ENCODE data around the gene AOC2.
"Not testable (repeated sequence)": the region's sequence is repeated elsewhere in the genome, so short reads cannot be mapped to it uniquely, and the experiment has no call there.

The AOC2 gene

DNA sequence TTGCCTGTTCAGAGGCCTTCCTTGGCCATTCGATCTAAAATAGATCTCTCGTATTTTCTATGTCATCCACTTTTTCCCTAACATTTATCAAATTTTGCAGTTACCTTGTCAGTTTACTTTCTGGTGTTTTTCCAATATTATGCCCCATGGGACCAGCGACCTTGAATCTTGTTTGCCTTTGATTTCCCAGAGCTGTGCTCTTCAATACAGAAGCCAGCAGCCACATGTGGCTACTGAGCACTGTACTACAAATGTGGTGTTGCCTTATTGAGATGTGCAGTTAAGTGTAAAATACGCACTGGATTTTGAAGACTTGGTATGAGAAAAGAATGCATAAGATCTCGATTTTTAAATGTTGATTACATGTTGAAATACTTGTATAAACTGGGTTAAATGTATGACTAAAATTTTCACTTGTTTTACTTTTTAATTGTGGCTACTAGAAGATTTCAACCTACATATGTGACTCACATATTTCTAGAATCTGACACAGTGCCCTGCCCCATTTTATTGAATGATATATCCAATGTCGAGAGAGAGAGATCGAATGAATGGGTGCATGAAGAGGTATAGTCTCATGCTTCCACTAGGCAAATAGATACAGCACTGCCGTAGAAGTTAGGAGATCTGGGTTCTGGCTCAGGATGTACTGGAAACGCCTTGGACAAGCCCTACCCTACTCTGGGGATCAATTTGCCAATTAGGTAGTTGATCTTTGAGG is 12.0 kb upstream of the AOC2 start:
- DNase-seq: no peak

DNA sequence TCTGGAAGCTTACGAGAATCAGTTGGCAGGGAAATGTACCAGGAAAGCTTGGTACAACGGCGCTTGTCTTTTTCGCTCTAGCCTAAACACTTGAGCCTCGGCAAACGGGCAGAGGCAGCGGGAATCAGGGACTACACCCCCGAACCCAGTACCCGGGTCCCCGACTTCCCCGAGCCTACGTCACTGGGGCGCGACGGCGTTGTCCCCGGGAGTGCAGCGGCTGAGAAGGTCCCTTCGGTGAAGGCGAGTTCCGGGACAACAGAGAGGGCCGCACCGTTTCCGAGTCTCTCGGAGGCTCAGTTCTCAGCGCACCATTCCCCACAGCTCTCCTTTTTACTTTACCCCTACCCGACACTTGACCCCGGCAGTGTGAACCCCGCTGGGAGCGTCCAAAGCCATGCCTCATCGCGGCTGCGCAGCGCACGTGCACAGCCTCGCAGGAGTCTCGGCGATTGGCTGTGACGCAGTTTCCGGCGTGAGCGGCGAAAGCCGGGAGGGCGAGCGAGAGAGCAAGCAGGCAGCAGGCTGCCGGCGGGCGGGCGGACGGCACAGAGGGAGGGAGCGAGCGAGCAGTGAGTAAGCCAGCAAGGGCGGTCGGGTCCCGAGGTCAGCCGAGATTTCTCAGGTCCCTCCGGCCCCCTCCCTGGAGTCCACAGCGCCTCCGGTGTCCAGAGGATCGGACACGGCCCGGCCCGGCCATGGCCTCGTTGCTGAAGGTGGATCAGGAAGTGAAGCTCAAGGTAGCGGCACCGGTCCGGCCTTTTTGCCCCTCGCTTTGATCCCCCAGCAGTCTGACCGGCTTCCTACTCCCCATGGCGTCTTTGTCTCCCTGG is 11.2 kb upstream of the AOC2 start, which contains the start of gene PSME3:
Gene PSME3, plus strand, starts transcription at position 464 of the 833 bp plus-strand sequence. Its CDS starts 235 bp downstream, at position 699.
- peak; percentile 97 for DNase-seq

DNA sequence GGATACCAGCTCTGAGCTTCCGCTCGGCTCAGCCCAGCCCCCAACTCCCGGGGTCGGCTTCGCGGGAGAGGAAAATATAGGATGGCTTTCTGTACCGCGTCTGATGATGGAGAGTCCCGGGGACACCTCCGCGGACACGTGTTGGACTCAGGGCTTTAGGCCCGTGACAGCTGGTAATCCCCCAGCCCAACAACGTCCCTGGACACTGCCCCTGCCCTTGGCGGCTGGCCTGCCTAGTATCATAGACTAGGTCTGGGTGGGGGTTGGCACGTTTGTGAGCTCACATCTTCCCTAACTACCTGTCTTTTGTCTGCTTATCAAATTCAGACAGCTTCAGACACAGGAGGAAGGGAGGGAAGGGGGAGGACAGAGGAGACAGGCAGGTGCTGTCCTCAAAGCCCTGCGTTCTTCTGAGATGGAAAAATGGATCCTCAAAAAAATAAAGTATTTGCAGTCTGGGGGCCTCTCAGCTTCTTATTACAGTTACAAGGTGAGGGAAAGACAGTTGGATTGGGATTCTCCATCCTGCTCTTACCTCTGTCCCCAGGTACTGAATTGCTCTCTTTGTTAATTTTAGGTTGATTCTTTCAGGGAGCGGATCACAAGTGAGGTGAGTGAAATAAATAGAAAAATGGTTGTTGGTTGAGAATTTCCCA is 10.5 kb upstream of the AOC2 start:
- DNase-seq: no peak

DNA sequence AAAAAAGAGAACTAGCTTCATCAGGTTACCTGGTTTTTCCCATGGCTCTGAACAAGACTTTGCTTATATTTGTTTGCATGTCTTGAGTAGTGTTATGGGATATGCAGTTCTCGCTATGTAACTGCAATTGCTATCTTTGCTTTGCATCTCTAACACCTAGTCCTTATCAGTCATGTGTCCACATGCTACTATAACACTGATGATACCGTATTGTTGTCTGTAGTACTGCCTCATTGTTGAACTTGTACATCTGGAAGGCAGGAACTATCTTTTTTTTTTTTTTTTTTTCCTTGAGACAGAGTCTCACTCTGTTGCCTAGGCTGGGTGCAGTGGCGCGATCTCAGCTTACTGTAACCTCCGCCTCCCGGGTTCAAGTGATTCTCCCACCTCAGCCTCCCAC is 8.6 kb upstream of the AOC2 start:
- no peak for DNase-seq

DNA sequence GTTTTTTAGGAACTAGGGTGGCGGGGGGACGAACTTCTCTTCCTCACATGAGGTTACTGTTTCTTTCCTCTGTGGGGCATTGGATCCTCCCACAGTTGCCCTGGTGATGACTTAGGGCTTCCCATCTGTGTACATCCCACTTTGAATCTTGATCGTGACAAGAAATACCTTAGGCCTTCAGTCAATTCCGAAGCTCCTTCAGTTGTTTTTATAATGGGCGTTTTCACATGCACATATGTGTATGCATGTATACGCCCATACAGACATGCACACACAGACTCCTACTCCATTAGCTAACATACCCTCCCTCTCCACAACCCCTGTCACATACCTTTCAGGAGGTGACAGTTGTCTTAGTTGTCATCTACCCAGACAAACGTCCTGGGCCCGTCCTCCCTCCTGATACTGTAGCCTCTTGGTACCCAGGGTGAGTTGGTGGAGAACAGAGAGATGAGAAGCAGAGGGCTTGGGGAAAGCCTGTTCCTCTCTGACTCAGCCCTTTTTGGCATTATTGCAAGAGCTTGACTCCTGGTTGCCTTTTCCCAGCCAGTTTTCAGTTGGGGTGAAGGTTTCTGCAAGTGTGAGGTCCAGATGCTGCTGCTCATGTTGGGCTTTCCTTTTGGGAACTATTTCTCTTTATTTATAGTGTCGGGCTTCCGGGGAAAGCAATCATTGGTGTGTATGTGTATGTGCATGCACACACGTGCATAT is 2.2 kb upstream of the AOC2 start:
- DNase-seq: no peak

DNA sequence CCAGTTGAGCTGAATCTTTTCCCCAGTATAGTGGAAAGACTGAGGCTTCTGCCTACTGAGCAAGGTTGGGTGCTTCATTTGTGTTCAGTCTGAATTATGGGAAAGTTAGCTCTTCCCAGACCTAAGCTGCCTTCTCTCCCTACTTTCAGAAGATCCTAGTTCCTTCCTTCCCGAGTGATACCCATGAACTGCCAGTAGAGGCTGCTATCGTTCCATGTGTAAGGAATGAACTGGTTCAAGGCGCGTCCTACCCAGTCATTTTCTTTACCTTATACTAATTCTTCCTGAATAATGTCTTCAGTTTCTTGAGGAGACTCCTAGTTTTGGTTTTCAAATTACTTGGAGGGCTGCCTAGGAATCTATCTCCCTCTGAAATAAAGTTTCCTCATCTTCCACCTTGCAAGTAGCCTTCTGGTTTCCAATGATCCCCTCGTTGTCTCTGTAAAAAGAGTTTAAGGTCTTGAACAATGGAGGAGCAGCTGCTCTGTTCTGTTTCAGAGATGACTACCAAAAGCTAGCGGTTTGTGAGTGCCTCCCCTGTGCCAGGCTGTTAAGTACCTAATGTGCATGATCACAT is 934 bp upstream of the AOC2 start:
- peak; percentile 79 for DNase-seq

DNA sequence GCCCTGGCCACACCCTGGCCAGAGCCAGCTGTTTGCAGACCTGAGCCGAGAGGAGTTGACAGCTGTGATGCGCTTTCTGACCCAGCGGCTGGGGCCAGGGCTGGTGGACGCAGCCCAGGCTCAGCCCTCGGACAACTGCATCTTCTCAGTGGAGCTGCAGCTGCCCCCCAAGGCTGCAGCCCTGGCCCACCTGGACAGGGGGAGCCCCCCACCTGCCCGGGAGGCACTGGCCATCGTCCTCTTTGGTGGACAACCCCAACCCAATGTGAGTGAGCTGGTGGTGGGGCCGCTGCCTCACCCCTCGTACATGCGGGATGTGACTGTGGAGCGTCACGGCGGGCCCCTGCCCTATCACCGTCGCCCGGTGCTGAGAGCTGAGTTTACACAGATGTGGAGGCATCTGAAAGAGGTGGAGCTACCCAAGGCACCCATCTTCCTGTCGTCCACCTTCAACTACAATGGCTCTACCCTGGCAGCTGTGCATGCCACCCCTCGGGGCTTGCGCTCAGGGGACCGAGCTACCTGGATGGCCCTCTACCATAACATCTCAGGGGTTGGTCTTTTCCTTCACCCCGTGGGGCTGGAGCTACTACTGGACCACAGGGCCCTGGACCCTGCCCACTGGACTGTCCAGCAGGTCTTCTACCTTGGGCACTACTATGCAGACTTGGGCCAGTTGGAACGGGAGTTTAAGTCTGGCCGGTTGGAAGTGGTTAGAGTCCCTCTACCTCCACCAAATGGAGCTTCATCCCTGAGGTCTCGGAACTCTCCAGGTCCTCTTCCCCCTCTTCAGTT is 578 bp downstream of the AOC2 start:
- DNase-seq: no peak

DNA sequence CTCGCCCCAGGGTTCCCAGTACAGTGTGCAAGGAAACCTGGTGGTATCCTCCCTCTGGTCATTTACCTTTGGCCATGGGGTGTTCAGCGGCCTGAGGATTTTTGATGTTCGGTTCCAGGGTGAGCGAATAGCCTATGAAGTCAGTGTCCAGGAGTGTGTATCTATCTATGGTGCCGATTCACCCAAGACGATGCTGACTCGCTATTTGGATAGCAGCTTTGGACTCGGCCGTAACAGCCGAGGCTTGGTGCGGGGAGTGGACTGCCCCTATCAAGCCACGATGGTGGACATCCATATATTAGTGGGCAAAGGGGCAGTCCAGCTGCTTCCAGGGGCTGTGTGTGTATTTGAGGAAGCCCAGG is 1.2 kb downstream of the AOC2 start:
- peak; percentile 42 for DNase-seq

DNA sequence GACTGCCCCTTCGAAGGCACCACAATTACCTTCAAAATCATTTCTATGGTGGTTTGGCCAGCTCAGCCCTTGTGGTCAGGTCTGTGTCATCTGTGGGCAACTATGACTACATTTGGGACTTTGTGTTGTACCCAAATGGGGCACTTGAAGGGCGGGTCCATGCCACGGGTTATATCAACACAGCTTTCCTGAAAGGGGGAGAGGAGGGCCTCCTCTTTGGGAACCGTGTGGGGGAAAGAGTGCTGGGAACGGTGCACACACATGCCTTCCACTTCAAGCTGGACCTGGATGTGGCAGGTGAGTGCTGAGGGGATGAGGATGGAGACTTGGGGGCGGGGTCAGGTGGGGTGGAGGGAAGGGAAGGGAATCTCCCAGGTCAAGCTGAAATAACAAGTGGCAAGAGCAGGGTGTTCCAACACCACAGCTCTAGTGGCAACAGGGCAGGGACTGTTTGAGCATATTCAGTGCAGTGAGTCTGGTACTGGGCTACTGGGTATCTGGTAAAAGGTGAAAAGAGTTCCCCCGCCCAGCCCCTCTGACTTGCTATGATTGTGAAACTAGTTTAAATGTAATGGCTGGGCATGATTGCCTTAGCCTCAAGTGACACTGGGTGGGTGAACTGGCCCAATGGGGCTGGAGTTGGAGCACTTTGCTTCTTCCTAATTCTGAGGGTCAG is 1.7 kb downstream of the AOC2 start:
- peak; percentile 51 for DNase-seq

DNA sequence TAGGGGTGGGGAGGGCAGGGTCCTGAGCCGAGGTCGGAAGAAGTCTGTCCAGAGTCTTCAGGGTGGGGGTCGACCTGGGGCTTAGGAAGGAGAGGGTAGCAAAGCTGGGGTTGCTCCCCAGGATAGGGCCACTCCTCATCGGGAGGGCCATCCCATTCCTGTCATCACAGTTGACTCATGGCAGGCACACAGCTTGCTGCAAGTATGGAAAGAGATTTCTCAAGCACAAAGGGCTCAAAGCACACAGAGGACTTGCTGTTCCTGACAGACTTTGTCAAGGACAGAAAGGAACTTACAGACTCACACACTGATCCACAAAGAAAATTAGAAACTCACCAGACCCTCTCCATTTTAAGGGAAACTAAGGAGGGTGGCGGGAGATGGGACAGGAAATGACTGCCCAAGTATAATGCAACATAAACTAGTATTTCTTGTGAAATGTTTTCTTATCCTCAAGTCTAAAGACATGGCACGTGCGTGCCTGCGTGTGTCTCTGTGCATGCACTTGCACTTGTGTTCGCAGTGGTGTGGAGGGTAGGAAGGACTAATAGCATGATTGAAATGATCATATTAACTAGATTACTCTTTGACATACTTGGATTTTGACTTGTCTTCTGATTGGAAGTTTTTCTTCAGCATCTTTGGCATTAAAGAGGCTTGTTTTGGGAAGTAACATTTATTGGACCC is 2.4 kb downstream of the AOC2 start:
- no peak for DNase-seq

DNA sequence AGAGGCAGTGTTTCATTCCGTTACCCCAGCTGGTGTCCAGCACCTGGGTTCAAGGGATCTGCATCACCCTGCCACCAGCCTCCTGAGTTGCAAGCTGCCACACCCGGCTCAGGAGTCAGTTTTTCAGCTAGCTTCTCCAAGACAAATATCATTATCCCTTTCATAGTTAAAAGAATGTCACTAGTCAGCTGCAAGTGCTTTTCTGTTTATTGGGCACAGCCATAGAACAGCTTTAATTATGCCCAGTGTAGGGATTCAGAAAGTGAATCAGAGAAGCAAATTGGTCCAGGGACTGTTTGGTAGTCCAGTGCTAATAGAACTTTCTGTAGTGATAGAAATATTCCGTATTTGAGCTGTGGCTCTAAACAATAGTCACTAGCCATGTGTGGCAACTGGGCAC is 3.7 kb downstream of the AOC2 start:
- peak; percentile 36 for DNase-seq

DNA sequence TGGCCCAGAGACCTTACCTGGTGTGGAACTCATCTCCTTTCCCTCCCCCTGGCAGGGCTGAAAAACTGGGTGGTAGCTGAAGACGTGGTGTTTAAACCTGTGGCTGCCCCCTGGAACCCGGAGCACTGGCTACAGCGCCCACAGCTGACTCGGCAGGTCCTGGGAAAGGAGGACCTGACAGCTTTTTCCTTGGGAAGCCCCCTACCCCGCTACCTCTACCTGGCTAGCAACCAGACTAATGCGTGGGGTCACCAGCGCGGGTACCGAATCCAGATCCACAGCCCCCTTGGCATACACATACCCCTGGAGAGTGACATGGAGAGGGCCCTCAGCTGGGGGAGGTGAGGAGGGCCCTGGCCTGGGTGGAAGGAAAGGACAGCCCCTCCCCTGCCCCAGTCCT is 4.7 kb downstream of the AOC2 start:
- DNase-seq: peak; percentile 51

DNA sequence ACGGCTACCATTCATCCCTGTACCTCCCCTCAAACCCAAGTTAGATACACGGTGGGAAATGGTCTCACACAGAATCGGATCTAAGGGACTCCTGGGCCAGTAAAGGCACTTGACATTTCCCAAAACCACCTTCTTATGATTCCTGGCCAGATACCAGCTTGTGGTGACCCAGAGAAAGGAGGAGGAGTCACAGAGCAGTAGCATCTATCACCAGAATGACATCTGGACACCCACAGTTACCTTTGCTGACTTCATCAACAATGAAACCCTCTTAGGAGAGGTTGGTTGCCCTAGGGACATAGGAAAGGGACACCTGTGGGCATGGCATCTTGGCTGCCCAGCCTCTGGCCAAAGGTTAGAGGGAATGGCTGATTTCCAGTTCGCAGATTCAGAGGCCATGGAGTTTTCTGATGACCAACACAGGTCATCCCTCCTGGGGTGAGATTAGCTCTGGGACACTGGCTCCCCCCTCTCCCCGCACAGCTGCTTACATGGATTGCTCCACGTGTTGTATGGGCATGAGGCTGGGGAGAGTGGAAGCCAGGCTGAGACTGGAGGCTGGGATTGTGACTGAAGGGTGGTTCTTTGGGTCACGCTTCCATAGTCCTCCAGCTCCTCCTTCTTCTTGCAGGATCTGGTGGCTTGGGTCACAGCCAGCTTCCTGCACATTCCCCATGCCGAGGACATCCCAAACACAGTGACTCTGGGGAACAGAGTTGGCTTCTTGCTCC is 5.2 kb downstream of the AOC2 start:
- DNase-seq: peak; percentile 51

DNA sequence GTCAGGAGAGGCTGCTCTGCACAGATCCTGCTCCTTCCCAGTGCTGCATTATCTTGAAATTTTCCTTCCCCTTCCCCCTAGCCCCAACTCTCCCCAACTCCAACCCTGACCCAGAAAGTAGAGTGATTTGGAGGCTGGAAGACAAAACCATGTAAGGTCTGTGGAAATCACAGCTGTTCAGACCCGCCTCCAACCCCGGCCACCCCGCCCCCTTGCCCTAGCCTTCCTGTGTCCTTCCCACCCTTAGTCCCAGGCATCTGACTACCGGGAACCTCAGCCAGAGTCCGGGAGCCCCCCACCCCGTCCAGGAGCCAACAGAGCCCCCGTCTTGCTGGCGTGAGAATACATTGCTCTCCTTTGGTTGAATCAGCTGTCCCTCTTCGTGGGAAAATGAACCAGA is 6.6 kb downstream of the AOC2 start, which contains the start of gene AOC3:
Gene AOC3, plus strand, starts transcription at position 246 of the 400 bp plus-strand sequence. Its CDS starts 145 bp downstream, at position 391.
- peak; percentile 60 for DNase-seq

DNA sequence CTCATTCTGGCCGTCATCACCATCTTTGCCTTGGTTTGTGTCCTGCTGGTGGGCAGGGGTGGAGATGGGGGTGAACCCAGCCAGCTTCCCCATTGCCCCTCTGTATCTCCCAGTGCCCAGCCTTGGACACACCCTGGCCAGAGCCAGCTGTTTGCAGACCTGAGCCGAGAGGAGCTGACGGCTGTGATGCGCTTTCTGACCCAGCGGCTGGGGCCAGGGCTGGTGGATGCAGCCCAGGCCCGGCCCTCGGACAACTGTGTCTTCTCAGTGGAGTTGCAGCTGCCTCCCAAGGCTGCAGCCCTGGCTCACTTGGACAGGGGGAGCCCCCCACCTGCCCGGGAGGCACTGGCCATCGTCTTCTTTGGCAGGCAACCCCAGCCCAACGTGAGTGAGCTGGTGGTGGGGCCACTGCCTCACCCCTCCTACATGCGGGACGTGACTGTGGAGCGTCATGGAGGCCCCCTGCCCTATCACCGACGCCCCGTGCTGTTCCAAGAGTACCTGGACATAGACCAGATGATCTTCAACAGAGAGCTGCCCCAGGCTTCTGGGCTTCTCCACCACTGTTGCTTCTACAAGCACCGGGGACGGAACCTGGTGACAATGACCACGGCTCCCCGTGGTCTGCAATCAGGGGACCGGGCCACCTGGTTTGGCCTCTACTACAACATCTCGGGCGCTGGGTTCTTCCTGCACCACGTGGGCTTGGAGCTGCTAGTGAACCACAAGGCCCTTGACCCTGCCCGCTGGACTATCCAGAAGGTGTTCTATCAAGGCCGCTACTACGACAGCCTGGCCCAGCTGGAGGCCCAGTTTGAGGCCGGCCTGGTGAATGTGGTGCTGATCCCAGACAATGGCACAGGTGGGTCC is 7.2 kb downstream of the AOC2 start:
- DNase-seq: not testable (repeated sequence)

DNA sequence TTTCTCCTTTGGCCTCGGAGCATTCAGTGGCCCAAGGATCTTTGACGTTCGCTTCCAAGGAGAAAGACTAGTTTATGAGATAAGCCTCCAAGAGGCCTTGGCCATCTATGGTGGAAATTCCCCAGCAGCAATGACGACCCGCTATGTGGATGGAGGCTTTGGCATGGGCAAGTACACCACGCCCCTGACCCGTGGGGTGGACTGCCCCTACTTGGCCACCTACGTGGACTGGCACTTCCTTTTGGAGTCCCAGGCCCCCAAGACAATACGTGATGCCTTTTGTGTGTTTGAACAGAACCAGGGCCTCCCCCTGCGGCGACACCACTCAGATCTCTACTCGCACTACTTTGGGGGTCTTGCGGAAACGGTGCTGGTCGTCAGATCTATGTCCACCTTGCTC is 8.0 kb downstream of the AOC2 start:
- no peak for DNase-seq

DNA sequence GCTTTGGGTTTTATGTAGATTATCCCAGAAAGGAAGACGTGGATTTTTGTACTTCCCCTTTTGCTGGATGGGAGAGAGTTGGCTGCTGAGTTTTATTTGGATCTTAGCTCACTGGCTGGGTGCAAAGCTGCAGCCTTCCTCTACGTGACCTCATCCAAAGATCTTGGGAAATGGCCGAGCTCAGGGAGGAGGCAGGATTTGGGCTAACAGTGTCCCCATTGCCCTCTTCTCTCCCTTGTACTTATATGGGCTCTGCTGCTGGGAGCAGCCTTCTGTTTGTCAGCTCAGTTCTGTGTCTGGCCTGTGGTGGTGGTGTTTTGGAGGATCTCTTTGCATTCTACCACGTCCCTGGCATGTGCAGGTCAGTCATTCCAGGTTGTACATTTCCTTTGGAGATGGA is 8.6 kb downstream of the AOC2 start:
- DNase-seq: no peak

DNA sequence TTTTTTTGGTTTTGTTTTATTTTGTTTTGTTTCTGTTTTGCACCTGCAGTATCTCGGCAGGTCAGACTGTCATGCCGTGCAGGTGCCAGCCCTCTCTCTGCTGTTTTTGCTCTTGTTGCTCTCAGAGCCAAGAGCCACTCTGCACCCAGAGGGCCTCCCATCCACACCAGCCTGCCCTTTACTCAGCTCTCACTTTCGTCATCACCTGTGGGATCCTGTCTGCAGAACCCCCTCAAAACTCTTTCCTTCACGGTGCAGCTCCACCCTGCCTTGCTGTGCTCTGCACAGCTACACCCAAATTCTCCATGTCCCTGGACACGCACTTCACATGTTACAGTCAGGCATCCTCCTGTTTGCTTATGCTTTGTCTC is 9.2 kb downstream of the AOC2 start:
- no peak for DNase-seq

All from islet precursor cell (in vitro differentiated cells).